Heart left ventricle (tissue), 13 donors: ENCODE measurements around the gene ST6GALNAC4.

Experiments
- CTCF ChIP-seq, 12 donors: fragments of 200-600 bp; sonication (generic) in 4 of 12; IDR thresholded peaks; one replicate each; pipeline versions ENCODE4 v1.5.0 to v1.8.0; 2018 to 2022; ENCODE audit warnings: antibody characterized with exemption in 12 of 12, mild to moderate bottlenecking in 5 of 12
- POLR2A ChIP-seq, 2 donors: fragments of 450-650 bp; IDR thresholded peaks; one replicate each; pipeline ENCODE4 v1.6.1; 2017; ENCODE audit warnings: antibody characterized with exemption in 2 of 2, mild to moderate bottlenecking in 2 of 2, moderate library complexity in 2 of 2
- donor health status: ischemic (EF 13 %, LVEDD 7.1; RV severe dilation, severe dysfunction).
- donor health status: DM: no; HTN: yes; CAD: no.
- donor health status: DM: no; HTN: no; CAD: no.
- donor health status: ischemic (EF 25% LVEDD 6.9; RV normal size, moderate dysfunction).
- donor health status: ischemic (EF 25% LVEDD 5.7; RV mildly dilated, moderate dysfunction).
- donor health status: ischemic (EF 35%, LVEDD 5.7; RV mildly dilated, moderate dysfunction).
- donor health status: nonischemic (EF 11% LVEDD 7.7; RV severe dilation, severe dysfunction).
- donor health status: DM: yes; HTN: yes; CAD: no.
- donor health status: PGD.
- donor health status: ischemic (EF 29% LVEDD 5.4; RV normal size, mild dysfunction).
- donor health status: nonischemic (EF 23%, LVEDD 6.1; RV moderate dilation, normal function).

- TF ChIP-seq CTCF (IDR thresholded peaks at IDR 0.05) (no peak), POLR2A (IDR thresholded peaks at IDR 0.05) (no peak)
These were observed 44.8 kb upstream of the ST6GALNAC4 start for GRCh38 chr9:127961613-127962155.
